GM23248 (cell line): ENCODE data around the gene KCNK15. TPM values are rescaled to one million over a fixed set of nuclear protein-coding genes. Genes with fewer than 3 reads are reported as not detected.
"Not testable (repeated sequence)": the region's sequence is repeated elsewhere in the genome, so short reads cannot be mapped to it uniquely, and the experiment has no call there.

Source experiments
- DNase-seq: peaks from one replicate; pipeline ENCODE4 v3.0.0-alpha.2; 2015
- H2AFZ ChIP-seq: fragments of 200-600 bp; sonication (generic); 2 replicates; pipeline ENCODE4 v1.6.1; 2016; ENCODE audit warnings: antibody characterized with exemption
- H3F3A ChIP-seq: fragments of 200-600 bp; sonication (generic); 2 replicates; pipeline ENCODE4 v1.6.1; 2016; ENCODE audit warnings: mild to moderate bottlenecking, antibody characterized with exemption, mixed run types; ENCODE audit not compliant: insufficient read depth
- H3K27ac ChIP-seq: fragments of 200-600 bp; sonication (generic); 2 replicates; pipeline ENCODE4 v1.5.1; 2016; ENCODE audit warnings: mild to moderate bottlenecking
- H3K27me3 ChIP-seq: fragments of 200-600 bp; sonication (generic); replicated peaks from 2 replicates; pipeline ENCODE4 v1.6.1; 2016; ENCODE audit warnings: mild to moderate bottlenecking; ENCODE audit not compliant: insufficient read depth
- H3K36me3 ChIP-seq: fragments of 200-600 bp; sonication (generic); 2 replicates; pipeline ENCODE4 v1.6.1; 2016; ENCODE audit warnings: low read depth, mild to moderate bottlenecking
- H3K4me1 ChIP-seq: fragments of 200-600 bp; sonication (generic); 2 replicates; pipeline ENCODE4 v1.6.1; 2016; ENCODE audit warnings: mild to moderate bottlenecking; ENCODE audit not compliant: insufficient read depth
- H3K4me2 ChIP-seq: fragments of 200-600 bp; sonication (generic); one replicate; pipeline ENCODE4 v1.6.1; 2016; ENCODE audit warnings: mild to moderate bottlenecking; ENCODE audit not compliant: unreplicated experiment
- H3K4me3 ChIP-seq: fragments of 200-600 bp; sonication (generic); 2 replicates; pipeline ENCODE4 v1.5.1; 2016; ENCODE audit warnings: mild to moderate bottlenecking
- H3K79me2 ChIP-seq: fragments of 200-600 bp; sonication (generic); 2 replicates; pipeline ENCODE4 v1.6.1; 2016; ENCODE audit warnings: mild to moderate bottlenecking; ENCODE audit not compliant: insufficient read depth
- H3K9ac ChIP-seq: fragments of 200-600 bp; sonication (generic); 2 replicates; pipeline ENCODE4 v1.6.1; 2016; ENCODE audit warnings: mild to moderate bottlenecking
- H3K9me2 ChIP-seq: fragments of 200-600 bp; sonication (generic); 2 replicates; pipeline ENCODE4 v1.6.1; 2016; ENCODE audit warnings: mixed run types, mild to moderate bottlenecking, moderate library complexity; ENCODE audit not compliant: insufficient read depth
- H3K9me3 ChIP-seq: fragments of 200-600 bp; sonication (generic); one replicate; pipeline ENCODE4 v1.6.1; 2017; ENCODE audit warnings: low read depth
- H4K20me1 ChIP-seq: fragments of 200-600 bp; sonication (generic); 2 replicates; pipeline ENCODE4 v1.6.0; 2016; ENCODE audit not compliant: insufficient read depth
- EZH2 ChIP-seq: fragments of 200-600 bp; sonication (generic); IDR thresholded peaks from 2 replicates; pipeline ENCODE4 v1.6.1; 2018; ENCODE audit warnings: antibody characterized with exemption, mild to moderate bottlenecking; ENCODE audit not compliant: insufficient read depth, poor library complexity, severe bottlenecking
- EZH2phosphoT487 ChIP-seq: fragments of 200-600 bp; sonication (generic); IDR thresholded peaks from 2 replicates; pipeline ENCODE4 v1.6.1; 2018; ENCODE audit warnings: antibody characterized with exemption, moderate library complexity, mild to moderate bottlenecking, low read depth; ENCODE audit not compliant: insufficient read depth
- WGBS, 2 experiments: methylation state at CpG; one replicate each; pipeline ENCODE4 v1.1.6; 2015 to 2017; ENCODE audit warnings: low lambda C conversion rate in 2 of 2, low coverage in 1 of 2; ENCODE audit errors: missing lambda C conversion rate in 2 of 2; 5-methylcytosine and 5-hydroxymethylcytosine counted together
- in situ Hi-C: fragments of 300-500 bp; cut with MboI; formaldehyde crosslinking; loops from 2 replicates; pipeline ENCODE4 v1.15.0; 2020
- polyA plus RNA-seq: library from polyadenylated mRNA; unstranded; fragments of >200 nt; fragmentation: Nextera tagmentation; extraction: Ambion mirVana; gene quantifications from 2 replicates; pipeline ENCODE4 v1.2.1, GENCODE V29; 2016
- total RNA-seq: library from RNA; depleted of rRNA; stranded (reverse); fragments of >200 nt; shearing (Covaris generic); gene quantifications from 2 replicates; pipeline ENCODE4 v1.2.3, GENCODE V29; 2014

KCNK15 gene
- total and polyA plus RNA-seq, 2 experiments from 2014 or later: 5.7 to 9.9 TPM

DNA sequence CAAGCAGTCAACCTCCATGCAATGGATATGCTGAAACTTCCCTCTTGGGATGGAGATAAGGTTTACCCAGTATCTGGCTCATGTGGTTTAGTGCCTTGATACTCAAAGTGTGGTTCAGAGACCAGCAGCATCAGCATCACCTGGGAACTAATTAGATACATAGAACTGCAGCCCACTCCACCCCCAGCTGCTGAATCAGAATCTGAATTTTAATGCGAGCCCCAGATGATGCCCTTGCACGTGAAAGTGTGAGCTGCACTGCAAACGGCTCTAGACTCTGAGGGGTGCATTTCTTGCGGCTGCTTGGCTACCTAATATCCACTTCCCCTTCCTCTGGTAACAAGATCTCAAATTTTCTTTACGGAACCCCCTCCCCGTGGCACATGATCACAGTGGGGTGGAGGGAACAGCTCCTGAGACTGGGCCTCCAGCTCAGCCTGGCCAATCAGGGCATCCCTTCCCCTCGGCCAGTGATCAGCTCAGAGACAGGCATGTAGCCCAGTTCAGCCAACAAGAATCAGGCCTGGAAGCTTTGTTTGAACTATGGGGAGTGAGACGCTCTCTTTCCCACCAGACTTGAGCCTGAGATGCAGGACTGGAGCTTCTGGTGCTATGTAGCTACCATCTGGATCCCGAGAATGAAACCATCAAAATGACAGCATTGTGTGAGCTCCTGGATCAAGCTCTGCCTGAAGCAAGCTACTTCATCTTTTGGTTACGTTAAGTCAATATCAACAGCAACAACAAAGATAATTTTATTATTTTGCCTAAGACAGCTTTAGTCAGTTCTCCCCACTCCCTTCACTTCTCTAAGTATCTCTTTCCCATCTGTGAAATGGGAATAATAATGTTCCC, 12.8 kb downstream of the KCNK15 start:
- Histone ChIP-seq H2AFZ (no peak overlapping the region), H3F3A (no peaks in the 10 kb centered on the region), H4K20me1 (no peaks in the 10 kb centered on the region), H3K9me3 (no peaks in the 10 kb centered on the region), H3K36me3 (no peaks in the 10 kb centered on the region), H3K4me3 (no peak overlapping the region), H3K27ac (no peak overlapping the region), H3K4me1 (no peaks in the 10 kb centered on the region), H3K79me2 (no peaks in the 10 kb centered on the region), H3K27me3 (peaks cover 7% of the 10 kb centered on the region; the same call in 1 of the 2 replicates), H3K4me2 (no peak overlapping the region), H3K9ac (no peak overlapping the region), H3K9me2 (no peaks in the 10 kb centered on the region)
- TF ChIP-seq EZH2phosphoT487: no peak
- no peak for TF ChIP-seq EZH2
- no peak for DNase-seq
- in situ Hi-C loops: no loop called here
- 52 to 53% methylated on average over 10 of the region's 10 CpGs for WGBS, 2 experiments

DNA sequence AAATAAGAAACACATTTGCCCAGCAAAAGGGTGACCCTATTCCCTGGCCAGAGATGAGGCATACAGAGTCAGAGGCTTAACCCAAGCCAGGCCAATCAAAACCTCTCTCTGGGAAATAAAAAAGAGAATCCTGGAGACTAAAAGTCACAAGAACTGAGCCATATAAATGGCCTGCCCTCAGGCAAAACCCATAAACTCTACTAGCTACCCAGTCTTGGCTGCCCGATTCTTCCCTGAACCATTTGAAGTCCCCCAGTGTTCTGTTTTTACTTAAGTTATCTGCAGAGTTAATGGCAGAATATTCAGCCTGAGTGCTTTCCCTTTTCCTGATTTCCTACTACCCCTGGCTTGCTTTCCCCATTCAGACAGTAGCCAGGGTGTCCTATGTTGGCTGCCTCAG, 13.9 kb downstream of the KCNK15 start:
- H4K20me1 ChIP-seq: no peaks in the 10 kb centered on the region
- TF ChIP-seq EZH2 (no peak), EZH2phosphoT487 (no peak)
- no peaks in the 10 kb centered on the region for H3K79me2 ChIP-seq
- no peak overlapping the region for H3K9ac ChIP-seq
- no peak for DNase-seq
- H3F3A ChIP-seq: no peaks in the 10 kb centered on the region
- WGBS, 2 experiments: 75 to 100% methylated on average over 1 of the region's 1 CpG
- H3K27ac ChIP-seq: no peak overlapping the region
- H3K4me3 ChIP-seq: no peak overlapping the region
- in situ Hi-C loops: no loop called here
- no peaks in the 10 kb centered on the region for H3K9me3 ChIP-seq
- no peak overlapping the region for H3K4me2 ChIP-seq
- no peaks in the 10 kb centered on the region for H3K36me3 ChIP-seq
- no peaks in the 10 kb centered on the region for H3K4me1 ChIP-seq
- H3K27me3 ChIP-seq: peaks cover 10% of the 10 kb centered on the region
- no peak overlapping the region for H2AFZ ChIP-seq
- H3K9me2 ChIP-seq: no peaks in the 10 kb centered on the region

- peaks cover 10% of the 10 kb centered on the region for H3K27me3 ChIP-seq
- in situ Hi-C loops: no loop called here
These were observed 15.8 kb downstream of the KCNK15 start for GRCh38 chr20:44761423-44761822.

GRCh38 chr20:44762466-44763140, 16.9 kb downstream of the KCNK15 start:
- Histone ChIP-seq H3K27ac (no peak overlapping the region), H3K27me3 (peaks cover 13% of the 10 kb centered on the region), H4K20me1 (no peaks in the 10 kb centered on the region), H3K9me2 (no peaks in the 10 kb centered on the region), H3K79me2 (no peaks in the 10 kb centered on the region), H3K4me3 (no peak overlapping the region), H3K36me3 (no peaks in the 10 kb centered on the region), H2AFZ (no peak overlapping the region), H3F3A (no peaks in the 10 kb centered on the region), H3K9ac (no peak overlapping the region), H3K4me1 (no peaks in the 10 kb centered on the region), H3K4me2 (no peak overlapping the region), H3K9me3 (no peaks in the 10 kb centered on the region)
- in situ Hi-C loops: no loop called here
- DNase-seq: no peak
- 40 to 42% methylated on average over 10 of the region's 10 CpGs for WGBS, 2 experiments
- TF ChIP-seq EZH2: no peak
- TF ChIP-seq EZH2phosphoT487: no peak

More at GRCh38 chr20:44761423-44761822, 15.8 kb downstream of the KCNK15 start:
- Histone ChIP-seq H3F3A (no peaks in the 10 kb centered on the region), H3K4me1 (no peaks in the 10 kb centered on the region), H3K79me2 (no peaks in the 10 kb centered on the region), H3K27ac (no peak overlapping the region), H3K9me2 (no peaks in the 10 kb centered on the region), H3K36me3 (no peaks in the 10 kb centered on the region), H3K9me3 (no peaks in the 10 kb centered on the region), H2AFZ (no peak overlapping the region), H3K4me3 (no peak overlapping the region), H4K20me1 (no peaks in the 10 kb centered on the region), H3K9ac (no peak overlapping the region), H3K4me2 (no peak overlapping the region)
- peak; percentile 39 for DNase-seq
- WGBS, 2 experiments: 24 to 33% methylated on average over 3 of the region's 3 CpGs
- TF ChIP-seq EZH2 (no peak), EZH2phosphoT487 (no peak)

- H4K20me1 ChIP-seq, H3K36me3 ChIP-seq, DNase-seq, H3K4me3 ChIP-seq, H3K9ac ChIP-seq, H2AFZ ChIP-seq, H3K27ac ChIP-seq, H3F3A ChIP-seq, in situ Hi-C loops, H3K79me2 ChIP-seq, H3K4me2 ChIP-seq, H3K9me3 ChIP-seq, H3K9me2 ChIP-seq, H3K4me1 ChIP-seq: not testable (repeated sequence)
- peaks cover 15% of the 10 kb centered on the region for H3K27me3 ChIP-seq
- WGBS, 2 experiments: 52 to 54% methylated on average over 2 to 3 of the region's 3 CpGs
These were observed 18.1 kb downstream of the KCNK15 start for GRCh38 chr20:44763798-44764197.
